ENCODE data around the gene CNTNAP2. TPM values are rescaled to one million over a fixed set of nuclear protein-coding genes. Genes with fewer than 3 reads are reported as not detected.

Gene CNTNAP2
- total RNA-seq, 2 experiments from 2014 or later, result 0.28 TPM; not detected in 1

GRCh38 chr7:147968046-147968610, 1851.5 kb downstream of the CNTNAP2 start:
- no peak for DNase-seq (ENCODE audit: low spot score)
- H3K4me2 ChIP-seq (ENCODE audit: low read length), result no peak overlapping the region
- H3K4me3 ChIP-seq (ENCODE audit: low read depth, low read length, poor library complexity, severe bottlenecking), result no peak overlapping the region
- ChIA-PET CTCF (ENCODE audit: unreplicated experiment) (no interaction called here), POLR2A (no interaction called here)
- no peak overlapping the region for H2AFZ ChIP-seq (ENCODE audit: low read length)
- no peaks in the 10 kb centered on the region for H3K4me1 ChIP-seq (ENCODE audit: insufficient read depth, low read length, poor library complexity, severe bottlenecking)
- no peaks in the 10 kb centered on the region for H3K36me3 ChIP-seq (ENCODE audit: insufficient read depth, low read length)
- intact Hi-C loops (cut with micrococcal nuclease; ENCODE audit: unreplicated experiment), result no loop called here
- H4K20me1 ChIP-seq (ENCODE audit: insufficient read depth, low read length), result no peaks in the 10 kb centered on the region
- no peaks in the 10 kb centered on the region for H3K79me2 ChIP-seq (ENCODE audit: insufficient read depth, low read depth, low read length)
- TF ChIP-seq, protein P1, sequence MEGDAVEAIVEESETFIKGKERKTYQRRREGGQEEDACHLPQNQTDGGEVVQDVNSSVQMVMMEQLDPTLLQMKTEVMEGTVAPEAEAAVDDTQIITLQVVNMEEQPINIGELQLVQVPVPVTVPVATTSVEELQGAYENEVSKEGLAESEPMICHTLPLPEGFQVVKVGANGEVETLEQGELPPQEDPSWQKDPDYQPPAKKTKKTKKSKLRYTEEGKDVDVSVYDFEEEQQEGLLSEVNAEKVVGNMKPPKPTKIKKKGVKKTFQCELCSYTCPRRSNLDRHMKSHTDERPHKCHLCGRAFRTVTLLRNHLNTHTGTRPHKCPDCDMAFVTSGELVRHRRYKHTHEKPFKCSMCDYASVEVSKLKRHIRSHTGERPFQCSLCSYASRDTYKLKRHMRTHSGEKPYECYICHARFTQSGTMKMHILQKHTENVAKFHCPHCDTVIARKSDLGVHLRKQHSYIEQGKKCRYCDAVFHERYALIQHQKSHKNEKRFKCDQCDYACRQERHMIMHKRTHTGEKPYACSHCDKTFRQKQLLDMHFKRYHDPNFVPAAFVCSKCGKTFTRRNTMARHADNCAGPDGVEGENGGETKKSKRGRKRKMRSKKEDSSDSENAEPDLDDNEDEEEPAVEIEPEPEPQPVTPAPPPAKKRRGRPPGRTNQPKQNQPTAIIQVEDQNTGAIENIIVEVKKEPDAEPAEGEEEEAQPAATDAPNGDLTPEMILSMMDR (conservative IDR thresholded peaks at IDR 0.05; ENCODE audit: low read length), result no peak
- no peak for TF ChIP-seq EZH2phosphoT487 (IDR thresholded peaks at IDR 0.05; ENCODE audit: borderline replicate concordance, low read depth, low read length)
- no peaks in the 10 kb centered on the region for H3K9me3 ChIP-seq (ENCODE audit: low read length)
- H3K9me2 ChIP-seq (ENCODE audit: insufficient read depth, low read length), result no peaks in the 10 kb centered on the region
- H3K27ac ChIP-seq (ENCODE audit: low read depth, low read length, poor library complexity, severe bottlenecking), result no peak overlapping the region
- BruUV-seq (replicated peaks), result no TSS peak

DNA sequence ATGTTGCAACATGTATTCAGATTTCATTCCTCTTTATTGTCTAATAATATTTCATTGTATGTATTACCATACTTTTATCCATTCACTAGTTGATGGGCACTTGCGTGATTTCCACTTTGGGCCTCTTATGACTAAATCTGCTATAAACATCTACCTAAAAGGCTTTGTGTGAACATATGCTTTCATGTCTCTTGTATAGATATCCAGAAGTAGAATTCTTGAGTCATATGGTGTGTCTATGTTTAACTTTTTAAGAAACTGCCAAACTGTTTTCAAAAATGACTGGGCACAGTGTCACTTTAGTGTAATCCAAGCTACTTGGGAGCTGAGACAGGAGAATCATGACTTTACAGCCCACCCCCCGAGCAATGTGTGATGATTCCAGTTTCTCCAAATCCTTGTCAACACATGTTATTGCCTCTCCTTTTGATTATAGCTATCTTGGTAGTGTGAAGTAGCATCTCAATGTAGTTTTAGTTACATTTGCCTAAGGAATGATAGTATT, 1855.1 kb downstream of the CNTNAP2 start:
- no peaks in the 10 kb centered on the region for H3K4me1 ChIP-seq (ENCODE audit: insufficient read depth, low read length, poor library complexity, severe bottlenecking)
- H3K4me2 ChIP-seq (ENCODE audit: low read length), result no peak overlapping the region
- no TSS peak for BruUV-seq (replicated peaks)
- intact Hi-C loops (cut with micrococcal nuclease; ENCODE audit: unreplicated experiment), result no loop called here
- no peak for DNase-seq (ENCODE audit: low spot score)
- TF ChIP-seq EZH2phosphoT487 (IDR thresholded peaks at IDR 0.05; ENCODE audit: borderline replicate concordance, low read depth, low read length), result no peak
- TF ChIP-seq, protein P1 (conservative IDR thresholded peaks at IDR 0.05; ENCODE audit: low read length), result no peak
- ChIA-PET CTCF (ENCODE audit: unreplicated experiment) (no interaction called here), POLR2A (no interaction called here)
- no peaks in the 10 kb centered on the region for H3K36me3 ChIP-seq (ENCODE audit: insufficient read depth, low read length)
- H3K79me2 ChIP-seq (ENCODE audit: insufficient read depth, low read depth, low read length), result no peaks in the 10 kb centered on the region
- no peak overlapping the region for H2AFZ ChIP-seq (ENCODE audit: low read length)
- no peaks in the 10 kb centered on the region for H3K9me2 ChIP-seq (ENCODE audit: insufficient read depth, low read length)
- no peaks in the 10 kb centered on the region for H3K9me3 ChIP-seq (ENCODE audit: low read length)
- H3K27ac ChIP-seq (ENCODE audit: low read depth, low read length, poor library complexity, severe bottlenecking), result no peak overlapping the region
- no peak overlapping the region for H3K4me3 ChIP-seq (ENCODE audit: low read depth, low read length, poor library complexity, severe bottlenecking)
- H4K20me1 ChIP-seq (ENCODE audit: insufficient read depth, low read length), result no peaks in the 10 kb centered on the region

GRCh38 chr7:147978201-147978600, 1861.6 kb downstream of the CNTNAP2 start:
- Histone ChIP-seq H3K4me2 (ENCODE audit: low read length) (no peak overlapping the region), H3K79me2 (ENCODE audit: insufficient read depth, low read depth, low read length) (no peaks in the 10 kb centered on the region), H3K4me1 (ENCODE audit: insufficient read depth, low read length, poor library complexity, severe bottlenecking) (no peaks in the 10 kb centered on the region), H3K27ac (ENCODE audit: low read depth, low read length, poor library complexity, severe bottlenecking) (no peak overlapping the region), H3K4me3 (ENCODE audit: low read depth, low read length, poor library complexity, severe bottlenecking) (no peak overlapping the region), H3K36me3 (ENCODE audit: insufficient read depth, low read length) (no peaks in the 10 kb centered on the region), H3K9me2 (ENCODE audit: insufficient read depth, low read length) (no peaks in the 10 kb centered on the region), H4K20me1 (ENCODE audit: insufficient read depth, low read length) (no peaks in the 10 kb centered on the region), H2AFZ (ENCODE audit: low read length) (no peak overlapping the region), H3K9me3 (ENCODE audit: low read length) (no peaks in the 10 kb centered on the region)
- intact Hi-C loops (cut with micrococcal nuclease; ENCODE audit: unreplicated experiment), result no loop called here
- CTCF ChIA-PET (ENCODE audit: unreplicated experiment), result no interaction called here
- no TSS peak for BruUV-seq (replicated peaks)
- DNase-seq (ENCODE audit: low spot score), result no peak
- TF ChIP-seq, protein P1 (conservative IDR thresholded peaks at IDR 0.05; ENCODE audit: low read length), result no peak
- no peak for TF ChIP-seq EZH2phosphoT487 (IDR thresholded peaks at IDR 0.05; ENCODE audit: borderline replicate concordance, low read depth, low read length)
- POLR2A ChIA-PET, result no interaction called here
